Ramos (cell line): Measurements from ENCODE around the gene RNH1.

Experiments used
- in situ Hi-C: fragments of 300-500 bp; cut with MboI; formaldehyde crosslinking; loops from one replicate; pipeline ENCODE4 v1.14.3; 2022; ENCODE audit warnings: low sequenced_read_pairs; ENCODE audit not compliant: unreplicated experiment

RNH1 gene

DNA sequence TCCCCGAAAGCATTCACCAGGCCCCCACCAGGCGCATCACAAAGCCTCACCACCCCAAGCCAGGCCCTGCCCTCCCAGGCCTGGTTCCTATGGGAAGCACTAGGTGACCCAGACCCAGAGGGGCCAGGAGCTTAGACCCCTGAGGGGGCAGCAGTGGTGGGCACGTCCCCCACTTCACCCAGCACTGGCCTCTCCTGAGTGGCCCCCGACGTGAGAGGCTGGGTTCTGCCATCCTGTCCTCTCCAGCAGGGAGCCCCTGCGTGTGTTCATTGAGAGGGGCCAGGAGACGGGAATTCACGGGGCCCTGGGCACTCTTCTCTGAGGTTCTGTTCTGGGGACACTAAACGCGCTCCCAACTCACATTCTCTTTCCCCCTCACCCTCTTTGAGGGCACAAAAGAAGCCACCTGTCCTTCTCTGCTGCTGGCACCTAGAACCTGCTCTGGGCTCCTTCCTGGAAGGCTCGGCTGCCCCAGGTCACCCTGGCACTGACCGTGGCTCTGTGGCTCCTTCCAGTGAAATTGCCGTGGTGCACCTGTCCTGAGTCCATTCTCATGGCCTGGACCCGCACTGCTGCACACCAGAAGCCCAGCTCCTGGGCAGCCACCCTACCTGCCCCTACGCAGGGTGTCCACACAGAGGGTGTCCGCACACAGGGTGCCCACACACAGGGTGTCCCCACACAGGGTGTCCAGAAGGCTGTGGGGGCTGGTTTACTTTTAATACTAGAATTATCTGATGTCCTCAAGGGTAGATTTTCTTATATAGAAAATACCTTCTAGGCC, 44.7 kb downstream of the RNH1 start:
- in situ Hi-C loops, result no loop called here

DNA sequence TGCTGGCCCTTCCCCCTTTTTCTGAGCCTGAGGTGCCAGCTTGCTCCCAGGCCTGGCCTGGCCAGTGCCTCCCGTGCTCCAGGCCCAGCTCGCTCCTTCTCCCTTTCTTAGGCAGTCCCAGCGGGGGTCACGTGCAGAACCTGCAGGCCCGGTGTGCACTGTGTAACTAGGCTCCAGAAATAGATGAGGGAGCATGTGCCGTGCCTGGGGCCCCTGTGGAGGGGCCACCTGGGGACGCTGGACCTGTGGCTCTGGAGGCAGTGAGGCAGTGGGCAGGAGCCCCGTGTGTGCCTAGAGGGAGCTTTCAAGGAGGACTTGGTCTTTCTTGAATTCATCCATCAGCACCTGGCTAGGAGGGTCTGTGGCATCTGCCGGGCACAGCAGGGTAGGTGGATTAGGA, 45.4 kb downstream of the RNH1 start:
- in situ Hi-C loops, result no loop called here

DNA sequence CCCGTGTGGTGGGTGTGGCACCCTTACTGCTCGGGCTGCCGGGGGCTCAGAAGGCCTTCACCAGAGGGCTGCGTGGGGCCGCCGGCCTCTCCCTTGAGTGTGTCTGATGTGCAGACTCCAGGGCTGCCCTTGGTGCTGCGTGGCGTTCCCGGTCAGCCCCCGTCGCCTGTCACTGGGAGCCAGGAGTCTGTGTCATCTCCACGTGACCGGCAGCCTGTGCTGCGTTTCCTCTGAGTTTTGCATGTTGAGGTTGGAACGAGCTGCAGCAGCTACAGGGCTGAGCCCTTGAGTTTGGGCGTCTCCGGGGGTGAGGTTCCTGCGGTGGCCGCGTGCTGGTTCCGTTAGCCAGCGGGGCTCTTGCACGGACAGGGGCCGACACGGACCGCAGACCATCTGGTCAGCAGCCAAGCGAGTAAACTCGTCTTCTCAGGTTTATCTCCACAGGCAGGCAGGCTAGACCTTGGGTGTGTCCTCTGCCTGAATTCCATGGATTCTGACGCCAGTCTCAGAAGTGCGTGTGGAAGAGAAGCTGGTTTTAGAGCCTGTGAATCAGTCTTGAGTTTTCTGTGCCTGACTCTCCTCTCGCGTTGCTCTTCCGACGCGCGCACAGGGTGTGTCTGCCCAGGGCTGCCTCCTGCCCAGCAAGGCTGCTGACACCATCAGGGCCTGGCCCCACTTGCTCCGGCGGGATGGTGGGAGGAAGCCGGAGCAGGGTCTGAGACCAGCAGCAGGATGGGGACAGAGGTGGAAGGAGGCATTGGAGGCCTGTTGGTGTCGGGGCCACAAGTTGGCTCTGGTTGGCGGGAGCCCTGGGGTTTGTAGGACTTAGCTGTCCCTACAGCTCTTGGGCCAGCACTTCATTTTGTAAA, 46.5 kb downstream of the RNH1 start:
- in situ Hi-C loops, result no loop called here

DNA sequence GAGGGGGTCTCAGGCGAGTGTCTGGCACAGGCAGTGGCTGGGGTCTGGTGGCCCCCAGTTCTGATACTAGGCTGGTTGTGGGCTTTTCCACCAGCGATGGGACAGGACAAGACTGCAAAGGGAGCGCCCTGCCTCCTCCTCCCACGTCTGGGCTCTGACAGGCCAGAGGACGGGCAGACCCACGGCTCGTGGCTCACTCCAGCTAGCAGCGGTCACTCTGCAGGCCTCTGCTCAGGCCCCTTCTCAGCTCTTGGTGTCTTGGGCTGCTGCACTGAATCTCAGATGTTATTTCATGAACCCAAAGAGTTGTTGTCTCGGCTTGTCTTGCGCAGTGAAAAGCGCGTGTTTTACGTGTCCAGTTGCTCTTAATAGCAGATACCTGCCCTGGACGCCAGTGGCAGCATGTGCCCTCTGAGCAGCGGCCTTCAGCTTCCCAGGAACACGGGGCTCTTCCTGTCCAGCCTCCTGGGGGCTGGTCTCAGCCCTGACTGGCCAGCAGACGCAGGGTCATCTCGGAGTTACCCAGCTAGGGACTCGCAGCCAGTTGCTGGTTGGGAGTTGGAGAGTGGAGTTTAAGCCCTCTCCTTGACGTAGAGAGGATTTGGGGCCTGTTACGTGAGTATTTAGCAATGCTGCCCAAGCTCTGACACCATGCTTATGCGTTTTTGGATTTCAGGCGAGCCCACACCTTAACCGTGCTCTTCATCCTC, 47.4 kb downstream of the RNH1 start:
- in situ Hi-C loops, result no loop called here

DNA sequence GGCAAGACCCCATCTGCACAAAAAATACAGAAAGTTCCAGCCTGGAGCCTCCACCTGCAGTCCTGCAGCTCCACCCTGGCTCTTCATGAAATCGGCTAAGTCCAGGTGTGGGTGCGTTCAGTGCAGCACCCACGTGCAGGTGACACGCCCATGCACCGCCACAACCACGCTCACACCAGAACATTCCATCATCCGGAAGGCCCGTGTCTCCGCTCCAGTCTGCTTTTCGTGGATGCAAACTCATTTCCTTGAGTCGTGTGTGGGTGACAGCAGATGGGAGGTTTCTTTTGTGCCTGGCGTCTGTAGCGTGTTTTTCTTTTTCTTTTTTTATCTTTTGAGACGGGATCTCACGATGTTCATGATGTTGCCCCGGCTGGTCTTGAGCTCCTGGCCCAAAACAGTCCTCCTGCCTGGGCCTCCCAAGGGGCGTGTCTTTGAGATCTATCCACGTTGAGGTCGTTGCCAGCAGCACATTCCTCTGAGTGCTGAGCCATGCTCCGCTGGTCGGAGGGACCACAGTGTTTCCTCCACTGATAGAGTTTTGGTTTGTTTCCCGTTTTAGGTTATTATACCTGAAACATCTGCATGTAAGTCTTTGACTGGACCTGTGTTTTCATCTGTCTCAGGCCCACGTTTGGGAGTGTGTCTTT, 49.8 kb downstream of the RNH1 start:
- in situ Hi-C loops, result no loop called here

DNA sequence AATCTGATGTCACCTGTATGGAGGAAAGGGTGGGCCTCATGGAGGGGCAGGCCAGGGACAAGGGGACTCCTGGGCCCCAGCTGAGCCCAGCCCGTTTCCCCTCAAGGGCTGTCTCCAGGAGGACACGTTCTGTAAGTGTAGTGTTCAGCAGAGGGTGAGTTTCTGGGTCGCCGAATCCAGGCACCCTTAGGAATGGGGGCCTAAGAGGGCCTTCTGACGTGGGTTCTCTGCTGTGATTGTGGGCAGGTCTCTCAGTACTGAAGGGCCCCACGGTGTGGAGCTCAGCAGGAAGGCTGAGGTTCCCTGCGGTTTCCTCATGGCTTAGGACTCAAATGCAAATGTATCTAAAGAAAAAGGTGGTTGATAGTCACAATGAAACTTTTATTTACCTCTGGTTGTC, 50.5 kb downstream of the RNH1 start:
- in situ Hi-C loops, result no loop called here

DNA sequence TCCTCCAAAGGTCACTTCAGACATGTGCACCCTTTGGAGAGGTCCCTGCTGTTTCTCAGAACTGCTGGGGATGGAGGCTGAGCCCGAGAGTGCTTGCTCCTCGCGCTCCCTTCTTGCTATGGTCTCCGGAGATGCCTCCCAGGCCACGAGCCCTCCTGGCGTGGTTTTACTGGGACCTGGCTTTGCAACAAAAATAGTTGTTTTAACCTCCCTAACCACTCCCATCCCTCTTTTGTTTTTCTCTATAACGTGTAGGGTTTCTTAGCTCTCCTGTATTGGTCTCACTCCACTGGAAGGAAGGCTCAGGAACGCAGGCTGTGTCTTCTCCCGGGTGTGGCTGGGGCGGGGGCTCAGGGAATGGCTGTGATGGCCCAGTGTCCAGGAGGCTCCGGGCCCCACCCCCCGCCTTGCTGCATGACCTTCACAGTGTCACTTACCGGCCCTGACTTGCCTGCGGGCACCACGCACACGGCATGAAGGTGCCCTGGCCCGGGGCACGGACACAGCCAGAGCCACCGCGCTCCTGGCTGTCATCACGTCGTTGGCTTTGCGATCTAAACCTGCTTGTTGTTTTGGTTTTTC, 51.4 kb downstream of the RNH1 start:
- in situ Hi-C loops, result no loop called here

DNA sequence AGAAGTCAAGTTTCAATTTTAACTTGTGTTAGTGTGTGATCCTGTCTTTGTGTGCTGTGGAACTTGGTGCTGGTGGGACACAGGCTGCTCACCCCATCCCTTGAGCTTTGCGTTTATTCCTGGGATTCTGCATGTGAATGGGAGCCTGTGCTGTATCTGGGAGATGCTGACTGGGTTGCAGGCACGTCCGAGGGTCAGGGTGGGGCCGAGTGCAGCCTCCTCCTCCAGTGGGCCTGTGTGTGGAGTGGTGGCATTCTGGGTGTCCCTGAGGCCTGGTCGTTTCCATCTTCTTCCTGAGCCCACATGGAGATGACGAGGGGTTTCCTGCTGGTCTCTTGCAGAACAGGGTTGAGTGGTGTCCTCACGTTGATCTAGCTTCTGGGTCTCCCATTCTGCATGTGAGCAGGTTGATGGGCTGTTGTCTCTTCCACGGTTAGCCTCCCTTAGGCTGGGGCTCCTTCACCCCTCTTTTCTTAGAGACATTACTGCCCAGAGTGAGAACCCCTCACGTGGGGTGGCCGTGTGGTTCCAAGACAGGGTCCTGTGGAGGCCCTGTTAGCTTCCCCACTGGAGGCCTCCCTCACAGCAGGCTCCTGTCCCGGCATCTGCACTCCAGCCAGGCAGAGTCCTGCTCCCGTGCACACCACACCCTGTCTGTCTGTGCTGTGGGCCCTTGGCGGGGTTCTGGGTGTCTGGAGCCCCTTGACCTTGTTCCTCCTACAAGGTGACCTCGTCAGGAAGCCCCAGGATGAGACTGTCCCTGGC, 52.1 kb downstream of the RNH1 start:
- in situ Hi-C loops, result loop anchor here (5.0 kb wide), 1 partner anchor 47 kb away; no protein-coding TSS in a partner anchor

DNA sequence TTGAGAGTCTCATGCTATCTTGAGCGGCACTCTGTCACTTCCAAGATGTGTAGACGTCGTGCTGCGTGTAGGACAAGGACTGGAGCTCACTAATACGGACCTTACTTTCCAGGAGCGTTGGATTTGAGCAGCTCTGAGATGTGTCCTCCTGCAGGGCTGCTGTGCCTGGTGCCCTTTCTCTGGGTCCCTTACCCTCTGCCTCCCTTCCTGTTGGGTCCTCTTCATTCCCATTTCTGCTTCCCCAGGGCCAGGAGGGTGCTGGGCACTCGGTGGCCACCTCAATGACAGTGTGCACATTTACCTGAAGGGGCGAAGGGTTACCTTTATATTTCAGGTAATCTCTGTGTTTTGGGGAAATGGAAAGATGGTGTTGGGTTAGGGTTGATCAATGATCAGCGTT, 53.0 kb downstream of the RNH1 start:
- in situ Hi-C loops, result loop anchor here (5.0 kb wide), 1 partner anchor 48 kb away; no protein-coding TSS in a partner anchor

DNA sequence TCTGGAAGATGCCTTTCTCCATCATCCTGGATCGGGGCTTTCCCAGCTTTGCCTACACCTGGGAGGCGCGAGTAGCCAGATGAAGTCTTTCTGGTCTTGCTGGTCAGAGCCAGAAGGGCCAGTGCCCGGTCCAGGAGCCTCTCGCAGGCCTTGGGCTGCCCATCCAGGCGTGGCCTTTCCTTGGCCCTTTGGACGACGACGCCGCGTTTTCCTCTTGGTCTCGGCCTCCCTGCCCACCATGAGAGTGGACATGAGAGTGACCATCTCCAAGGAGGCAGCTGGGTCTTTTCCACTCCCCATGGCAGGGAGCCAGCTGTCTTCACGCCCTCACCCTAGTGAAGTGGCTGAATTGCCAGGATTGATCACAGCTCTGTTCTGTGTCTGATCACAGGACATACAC, 53.5 kb downstream of the RNH1 start:
- in situ Hi-C loops, result loop anchor here (5.0 kb wide), 1 partner anchor 49 kb away; no protein-coding TSS in a partner anchor

DNA sequence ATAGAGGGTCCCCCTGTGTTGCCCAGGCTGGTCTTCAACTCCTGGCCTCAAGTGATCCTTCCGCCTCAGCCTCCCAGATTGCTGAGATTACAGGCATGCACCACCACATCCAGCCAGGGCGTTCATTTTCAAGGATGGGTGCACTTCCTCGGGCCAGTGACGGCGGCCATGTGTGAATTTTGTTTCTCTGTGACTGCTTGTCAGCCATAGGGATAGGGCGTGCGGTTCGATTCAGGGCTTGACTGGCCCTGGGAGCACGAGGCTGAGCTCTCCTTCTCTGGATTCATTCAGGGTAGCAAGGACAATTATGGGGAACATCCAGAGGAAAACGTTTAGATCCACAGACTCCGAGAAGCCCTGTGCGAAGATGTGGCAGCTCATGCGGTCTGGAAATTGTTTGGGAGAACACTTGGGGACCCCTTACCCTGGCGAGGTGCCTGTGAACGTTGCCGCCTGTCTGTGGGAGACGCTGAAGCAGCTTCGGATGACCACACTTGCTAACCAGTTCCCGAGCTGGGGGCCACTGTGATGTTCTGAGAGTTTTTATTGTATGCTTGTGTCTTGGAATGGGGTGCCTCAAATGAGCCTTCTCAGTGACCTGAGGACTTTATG, 54.0 kb downstream of the RNH1 start:
- in situ Hi-C loops, result loop anchor here (5.0 kb wide), 1 partner anchor 49 kb away; no protein-coding TSS in a partner anchor

DNA sequence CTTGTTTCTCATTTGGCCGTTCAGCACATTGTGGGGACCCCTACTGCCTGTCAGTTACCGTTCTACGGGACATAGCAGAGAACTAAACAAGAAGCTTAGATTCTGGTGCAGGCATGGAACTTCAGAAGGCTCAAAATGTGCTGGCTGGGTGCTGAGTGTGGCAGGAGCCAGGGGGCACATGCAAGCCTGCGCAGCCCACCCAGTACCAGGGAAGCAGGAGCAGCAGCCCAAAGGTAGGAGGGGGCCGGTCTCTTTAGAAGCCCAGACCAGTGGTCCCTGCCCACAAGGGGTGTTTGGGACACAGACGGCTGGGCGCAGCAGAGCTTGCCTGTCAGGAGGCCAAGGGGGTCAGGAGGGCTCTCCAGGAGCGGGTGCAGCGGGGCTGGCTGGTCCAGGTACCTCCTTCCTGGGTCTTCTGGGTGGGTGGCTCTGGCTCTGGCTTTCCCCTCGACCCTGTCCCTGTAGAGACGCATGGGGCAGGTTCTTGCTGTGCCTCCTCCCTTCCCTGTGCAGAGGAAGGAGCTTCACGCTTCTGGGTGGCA, 54.8 kb downstream of the RNH1 start:
- in situ Hi-C loops, result loop anchor here (5.0 kb wide), 1 partner anchor 50 kb away; no protein-coding TSS in a partner anchor

DNA sequence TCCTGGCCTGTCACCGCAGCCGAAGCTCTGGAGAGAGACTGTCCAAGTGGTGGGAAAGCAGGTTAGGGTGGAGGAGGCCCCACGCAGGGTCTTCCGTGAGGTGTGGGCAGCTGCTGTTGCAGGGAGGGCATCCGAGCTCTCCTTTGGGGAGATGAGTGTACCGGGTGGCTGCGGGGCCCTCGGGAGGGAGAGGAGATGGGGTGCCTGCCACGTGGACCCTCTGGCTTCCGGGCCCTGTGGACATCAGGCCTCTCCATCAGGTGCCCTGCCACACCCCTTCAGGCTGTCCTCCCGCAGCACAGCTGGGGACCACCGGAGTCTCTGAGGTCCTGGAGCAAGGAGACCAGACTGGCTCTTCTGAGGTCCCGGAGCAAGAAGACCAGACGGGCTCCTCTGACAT, 55.3 kb downstream of the RNH1 start:
- in situ Hi-C loops, result loop anchor here (5.0 kb wide), 1 partner anchor 51 kb away; no protein-coding TSS in a partner anchor

DNA sequence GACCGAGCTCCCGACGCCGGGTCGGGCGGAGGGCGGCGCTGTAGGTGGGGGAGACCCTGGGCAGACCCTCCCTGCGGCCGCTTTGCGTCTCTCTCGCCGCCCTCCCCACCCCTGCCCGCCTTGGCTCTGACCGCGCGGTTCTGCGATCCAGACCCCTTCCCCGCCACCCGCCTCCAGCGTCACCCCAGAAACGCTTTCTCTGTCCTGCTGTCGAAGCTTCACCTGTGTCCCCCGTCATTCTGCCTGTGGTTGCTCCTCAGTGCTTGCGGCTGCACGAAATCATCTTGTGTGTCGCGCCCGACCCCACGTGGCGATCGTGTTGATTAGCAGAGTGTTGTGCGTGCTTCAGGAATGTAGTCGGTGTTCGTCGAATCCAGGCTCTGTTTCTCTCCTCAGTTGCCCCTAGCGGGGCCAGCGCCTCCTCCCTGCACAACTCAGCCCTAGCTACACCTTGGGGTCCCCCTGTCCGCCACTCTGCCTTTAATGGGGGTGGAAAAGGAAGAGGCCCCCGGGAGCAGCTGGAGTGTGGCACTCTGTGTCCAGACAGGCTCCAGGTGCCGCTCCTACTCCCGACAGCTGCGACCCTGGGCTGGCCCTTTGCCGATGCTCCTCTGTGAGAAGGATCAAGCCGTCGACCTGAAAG, 56.1 kb downstream of the RNH1 start:
- in situ Hi-C loops, result loop anchor here (5.0 kb wide), 1 partner anchor 51 kb away; no protein-coding TSS in a partner anchor

DNA sequence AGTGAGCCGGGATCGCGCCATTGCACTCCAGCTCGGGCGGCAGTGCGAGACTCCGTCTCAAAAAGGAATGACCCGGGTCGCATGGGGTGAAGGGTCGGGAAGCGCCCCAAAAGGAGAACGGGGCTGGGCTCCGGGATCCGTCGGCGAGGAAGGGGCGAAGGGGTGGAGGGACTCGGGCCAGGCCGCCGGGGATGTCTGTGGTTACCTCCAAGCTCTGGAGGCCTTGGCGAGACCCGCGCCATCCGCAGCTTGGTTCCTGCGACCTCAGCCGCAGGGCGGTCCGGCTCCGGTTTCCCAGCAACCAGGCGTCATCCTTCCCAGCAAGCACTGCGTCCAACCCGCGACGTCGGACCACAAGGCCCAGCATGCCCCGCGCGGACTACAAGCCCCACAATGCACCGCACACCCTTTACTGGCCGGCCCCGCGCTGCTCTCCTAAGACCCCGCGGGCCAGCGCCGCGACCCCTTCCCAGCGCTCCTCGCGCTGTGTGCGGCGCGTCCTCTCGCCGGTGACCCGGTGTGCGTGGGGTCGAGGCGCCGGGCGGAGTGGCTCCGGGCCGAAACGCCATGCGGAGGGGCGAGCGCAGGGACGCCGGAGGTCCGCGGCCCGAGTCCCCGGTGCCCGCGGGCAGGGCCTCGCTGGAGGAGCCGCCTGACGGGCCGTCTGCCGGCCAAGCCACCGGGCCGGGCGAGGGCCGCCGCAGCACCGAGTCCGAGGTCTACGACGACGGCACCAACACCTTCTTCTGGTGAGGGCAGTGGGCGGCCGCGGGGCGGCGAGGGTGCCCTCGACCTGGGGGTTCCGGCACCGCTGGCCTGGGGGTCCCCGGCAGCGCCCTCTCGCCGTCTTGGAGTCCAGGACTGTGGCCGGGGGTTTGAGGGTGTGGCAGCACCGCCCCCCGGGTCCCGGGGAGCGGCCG, 56.9 kb downstream of the RNH1 start, which contains the start of gene PTDSS2:
Gene PTDSS2, plus strand, starts transcription at position 391 of the 920 bp plus-strand sequence. Its CDS starts 177 bp downstream, at position 568.
- in situ Hi-C loops, result loop anchor here (5.0 kb wide), 1 partner anchor 52 kb away; no protein-coding TSS in a partner anchor

DNA sequence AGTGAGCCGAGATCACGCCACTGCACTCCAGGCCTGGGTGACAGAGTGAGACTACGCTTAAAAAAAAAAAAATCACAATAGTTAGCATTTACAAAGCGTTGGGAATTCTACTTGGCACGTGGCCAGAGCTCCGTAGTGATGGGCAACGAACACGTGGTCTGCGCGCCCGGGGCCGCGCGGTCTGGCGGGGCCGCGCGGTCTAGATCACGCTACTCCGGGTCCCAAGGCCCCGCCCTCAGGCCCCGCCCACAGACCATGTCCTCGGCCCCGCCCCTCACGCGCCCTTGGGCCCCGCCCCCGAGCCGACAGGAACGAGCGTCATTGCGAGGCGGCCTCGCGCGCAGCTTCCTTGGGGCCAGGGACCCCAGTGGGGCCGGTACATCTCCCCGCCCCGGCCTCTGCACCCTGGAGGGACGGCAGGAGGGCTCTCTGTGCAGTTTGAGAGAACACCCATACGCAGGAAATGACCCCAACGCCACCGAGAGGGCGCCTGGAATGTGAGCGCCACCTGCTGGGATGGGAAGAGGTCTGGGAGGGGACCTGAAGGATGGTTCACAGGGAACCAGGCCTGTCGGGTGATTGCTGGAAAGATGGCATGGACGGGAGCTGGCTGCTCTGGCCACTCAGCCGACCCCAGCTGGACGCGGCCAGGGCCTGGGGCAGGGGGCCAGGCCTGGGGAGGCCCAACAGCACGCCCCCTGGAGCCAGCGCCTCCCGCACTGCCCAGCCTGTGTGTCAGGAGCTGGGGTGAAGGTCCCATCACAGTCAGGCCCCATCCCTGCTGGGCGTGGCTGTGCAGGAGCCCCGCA, 58.9 kb downstream of the RNH1 start:
- in situ Hi-C loops, result no loop called here
